Chondrocyte (in vitro differentiated cells): ENCODE data around the gene CDK10. TPM values are rescaled to one million over a fixed set of nuclear protein-coding genes. Genes with fewer than 3 reads are reported as not detected.

ENCODE experiments used
- DNase-seq: peaks from one replicate; pipeline ENCODE4 v3.0.0; 2021; ENCODE audit warnings: mixed read lengths, low spot score
- H3K27ac Mint-ChIP-seq: one replicate; pipeline ENCODE4 v1.8.0; 2021; ENCODE audit warnings: mild to moderate bottlenecking, moderate library complexity, mixed read lengths; ENCODE audit not compliant: unreplicated experiment
- H3K27me3 Mint-ChIP-seq: 2 replicates; pipeline ENCODE4 v1.8.0; 2021; ENCODE audit warnings: low read depth, mixed read lengths
- H3K36me3 Mint-ChIP-seq: 2 replicates; pipeline ENCODE4 v1.8.0; 2021; ENCODE audit warnings: low read depth, mixed read lengths
- H3K4me1 Mint-ChIP-seq: 2 replicates; pipeline ENCODE4 v1.8.0; 2021; ENCODE audit warnings: low read depth, mild to moderate bottlenecking, mixed read lengths
- H3K4me3 Mint-ChIP-seq: one replicate; pipeline ENCODE4 v1.8.0; 2021; ENCODE audit warnings: mild to moderate bottlenecking, moderate library complexity, mixed read lengths; ENCODE audit not compliant: unreplicated experiment
- H3K9me3 Mint-ChIP-seq: 2 replicates; pipeline ENCODE4 v1.8.0; 2021; ENCODE audit warnings: low read depth, mixed read lengths
- CTCF ChIP-seq: fragments of 200-600 bp; sonication (generic); IDR thresholded peaks from 2 replicates; pipeline ENCODE4 v1.5.0; 2021; ENCODE audit warnings: antibody characterized with exemption, mild to moderate bottlenecking, moderate library complexity
- total RNA-seq: library from RNA; stranded (reverse); gene quantifications from 3 replicates; pipeline ENCODE4 v1.2.1, GENCODE V29; 2021

CDK10 gene
- total RNA-seq, 1 donor from 2014 or later, result 43.7 TPM

GRCh38 chr16:89710709-89711564 is 24.4 kb downstream of the CDK10 start:
- H3K27ac Mint-ChIP-seq, result no peak overlapping the region
- H3K9me3 Mint-ChIP-seq, result no peaks in the 10 kb centered on the region
- peaks cover 3% of the 10 kb centered on the region for H3K4me1 Mint-ChIP-seq
- no peaks in the 10 kb centered on the region for H3K27me3 Mint-ChIP-seq
- TF ChIP-seq CTCF, result no peak
- peaks cover 1% of the 10 kb centered on the region for H3K36me3 Mint-ChIP-seq
- DNase-seq, result peak; percentile 93
- H3K4me3 Mint-ChIP-seq, result no peak overlapping the region

- no peaks in the 10 kb centered on the region for H3K27me3 Mint-ChIP-seq
- no peak overlapping the region for H3K4me3 Mint-ChIP-seq
- DNase-seq, result no peak
- H3K4me1 Mint-ChIP-seq, result no peaks in the 10 kb centered on the region
- no peaks in the 10 kb centered on the region for H3K9me3 Mint-ChIP-seq
- no peak for TF ChIP-seq CTCF
- H3K36me3 Mint-ChIP-seq, result peaks cover 4% of the 10 kb centered on the region
- H3K27ac Mint-ChIP-seq, result no peak overlapping the region
Measured at GRCh38 chr16:89711601-89712273, 25.2 kb downstream of the CDK10 start.

GRCh38 chr16:89712274-89712781 is 25.8 kb downstream of the CDK10 start:
- H3K4me1 Mint-ChIP-seq, result no peaks in the 10 kb centered on the region
- no peak for TF ChIP-seq CTCF
- H3K36me3 Mint-ChIP-seq, result peaks cover 4% of the 10 kb centered on the region
- H3K27ac Mint-ChIP-seq, result no peak overlapping the region
- no peaks in the 10 kb centered on the region for H3K9me3 Mint-ChIP-seq
- no peaks in the 10 kb centered on the region for H3K27me3 Mint-ChIP-seq
- no peak overlapping the region for H3K4me3 Mint-ChIP-seq
- no peak for DNase-seq

- Mint-ChIP-seq H3K27ac (no peak overlapping the region), H3K27me3 (no peaks in the 10 kb centered on the region), H3K4me3 (no peak overlapping the region), H3K36me3 (peaks cover 3% of the 10 kb centered on the region), H3K9me3 (no peaks in the 10 kb centered on the region), H3K4me1 (peaks cover 15% of the 10 kb centered on the region)
- DNase-seq, result no peak
- TF ChIP-seq CTCF, result no peak
Measured at GRCh38 chr16:89716493-89716892, 30.0 kb downstream of the CDK10 start.

- Mint-ChIP-seq H3K27me3 (no peaks in the 10 kb centered on the region), H3K36me3 (peaks cover 3% of the 10 kb centered on the region), H3K27ac (no peak overlapping the region), H3K4me3 (no peak overlapping the region), H3K9me3 (no peaks in the 10 kb centered on the region), H3K4me1 (peaks cover 15% of the 10 kb centered on the region)
- TF ChIP-seq CTCF, result no peak
- DNase-seq, result no peak
Measured at GRCh38 chr16:89716916-89717687, 30.6 kb downstream of the CDK10 start.
